Kasumi-1 (cell line): Measurements from ENCODE around the gene ITGAX.
"Not testable (repeated sequence)": the region's sequence is repeated elsewhere in the genome, so short reads cannot be mapped to it uniquely, and the experiment has no call there.

Source experiments
- DNase-seq, 2 experiments: peaks; one replicate each; lab custom pipeline; 2025; lab: John Stamatoyannopoulos, UW

The ITGAX gene

DNA sequence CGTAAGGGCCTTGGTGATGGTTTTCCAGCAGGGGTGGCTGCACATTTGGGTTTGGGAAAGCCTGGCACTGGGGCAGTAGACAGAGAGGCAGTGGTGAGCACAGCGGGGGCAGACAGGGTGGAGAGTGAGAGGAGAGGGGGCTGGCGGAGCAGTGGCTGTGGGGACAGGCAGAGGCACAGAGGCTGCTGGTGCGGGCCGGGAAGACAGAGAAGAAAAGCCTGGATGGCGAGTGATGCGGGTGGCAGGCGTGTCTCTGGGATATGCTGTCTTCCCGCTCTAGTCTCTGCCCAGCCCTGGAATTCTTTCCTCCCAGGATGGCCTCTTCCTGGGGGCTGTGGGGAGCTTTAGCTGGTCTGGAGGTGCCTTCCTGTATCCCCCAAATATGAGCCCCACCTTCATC lies 55.1 kb downstream of the ITGAX start:
- no peak for DNase-seq

DNA sequence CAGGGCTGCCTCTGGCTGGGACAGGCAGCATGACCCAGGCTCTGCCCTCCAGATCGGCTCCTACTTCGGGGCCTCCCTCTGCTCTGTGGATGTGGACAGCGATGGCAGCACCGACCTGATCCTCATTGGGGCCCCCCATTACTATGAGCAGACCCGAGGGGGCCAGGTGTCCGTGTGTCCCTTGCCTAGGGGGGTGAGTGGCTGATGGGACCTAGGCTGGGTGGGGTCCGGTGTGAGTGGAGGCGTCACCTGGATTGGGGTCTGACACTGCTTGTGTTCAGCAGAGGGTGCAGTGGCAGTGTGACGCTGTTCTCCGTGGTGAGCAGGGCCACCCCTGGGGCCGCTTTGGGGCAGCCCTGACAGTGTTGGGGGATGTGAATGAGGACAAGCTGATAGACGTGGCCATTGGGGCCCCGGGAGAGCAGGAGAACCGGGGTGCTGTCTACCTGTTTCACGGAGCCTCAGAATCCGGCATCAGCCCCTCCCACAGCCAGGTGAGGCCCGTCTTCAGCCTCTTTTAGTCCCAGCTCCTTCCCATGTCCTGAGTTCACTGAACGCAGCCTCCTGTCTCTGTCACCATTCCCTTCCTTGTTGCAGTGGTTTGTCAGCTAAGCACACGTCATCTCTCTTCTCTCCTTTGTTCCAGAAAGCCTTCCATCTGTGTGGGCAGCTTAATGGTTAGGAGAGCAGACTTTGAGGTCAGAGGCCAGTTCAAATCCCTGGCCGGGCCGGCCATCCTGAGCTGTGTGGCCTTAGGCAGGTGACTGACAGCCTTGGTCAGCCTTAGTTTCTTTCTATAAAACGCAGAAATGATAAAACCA lies 56.3 kb downstream of the ITGAX start:
- no peak for DNase-seq

DNA sequence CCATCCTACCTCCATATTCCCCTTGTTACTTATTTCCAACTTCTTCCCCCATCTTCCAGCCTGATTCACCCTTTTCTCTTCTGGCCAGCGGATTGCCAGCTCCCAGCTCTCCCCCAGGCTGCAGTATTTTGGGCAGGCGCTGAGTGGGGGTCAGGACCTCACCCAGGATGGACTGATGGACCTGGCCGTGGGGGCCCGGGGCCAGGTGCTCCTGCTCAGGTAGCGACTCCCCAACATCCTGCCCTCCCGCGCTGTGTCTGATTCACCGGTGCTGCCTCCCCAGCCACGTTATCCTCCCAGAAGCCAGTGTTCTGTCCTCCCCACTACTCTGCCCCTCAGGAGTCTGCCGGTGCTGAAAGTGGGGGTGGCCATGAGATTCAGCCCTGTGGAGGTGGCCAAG lies 57.8 kb downstream of the ITGAX start:
- no peak for DNase-seq

DNA sequence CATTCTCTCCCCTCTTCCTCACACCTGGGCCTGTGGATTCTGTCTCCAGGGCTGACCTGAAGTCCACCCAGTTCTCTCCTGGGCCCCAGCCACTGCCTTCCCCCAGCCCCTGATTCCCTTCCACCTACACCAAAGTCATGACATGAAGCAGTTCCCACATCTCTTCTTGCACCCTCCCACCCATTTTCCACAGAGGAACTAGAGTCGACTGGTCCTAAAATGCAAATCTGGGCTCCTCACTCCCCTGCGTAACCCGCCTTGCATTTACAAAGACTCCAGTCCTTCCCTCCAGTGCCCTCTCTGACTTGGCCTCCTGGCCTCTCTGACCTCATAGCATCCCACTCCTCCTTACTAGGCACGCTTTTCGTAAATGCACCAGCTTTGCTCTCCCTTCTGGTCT lies 58.4 kb downstream of the ITGAX start:
- DNase-seq: no peak

DNA sequence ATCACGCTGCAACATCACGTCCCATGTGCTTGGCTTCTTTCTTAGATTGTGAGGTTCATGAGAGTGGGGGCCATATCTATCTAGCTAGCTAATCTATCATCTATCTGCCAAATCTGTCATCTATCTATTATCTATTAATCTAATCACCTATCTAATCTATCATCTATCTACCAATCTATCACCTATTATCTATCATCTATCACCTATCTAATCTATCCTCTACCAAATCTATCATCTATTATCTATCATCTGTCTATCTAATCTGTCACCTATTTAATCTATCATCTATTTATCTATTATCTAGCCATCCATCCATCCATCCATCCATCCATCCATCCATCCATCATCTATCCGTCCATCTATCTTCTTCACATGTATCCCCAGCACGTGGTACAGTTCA lies 59.0 kb downstream of the ITGAX start:
- no peak for DNase-seq

DNA sequence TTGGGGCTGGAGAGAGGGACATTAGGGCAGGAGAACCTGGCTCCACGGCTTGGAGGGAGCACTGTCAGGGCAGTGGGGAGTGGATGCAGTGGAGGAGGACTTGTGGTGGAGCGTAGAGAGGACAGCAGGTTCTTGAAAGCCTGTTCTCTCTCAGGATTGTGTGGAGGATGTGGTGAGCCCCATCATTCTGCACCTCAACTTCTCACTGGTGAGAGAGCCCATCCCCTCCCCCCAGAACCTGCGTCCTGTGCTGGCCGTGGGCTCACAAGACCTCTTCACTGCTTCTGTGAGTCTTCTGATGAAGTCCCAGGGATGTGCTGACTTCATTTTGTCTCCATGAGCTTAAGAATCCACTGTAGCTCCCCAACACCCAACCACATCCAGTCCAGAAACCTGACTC lies 59.7 kb downstream of the ITGAX start:
- DNase-seq: no peak

DNA sequence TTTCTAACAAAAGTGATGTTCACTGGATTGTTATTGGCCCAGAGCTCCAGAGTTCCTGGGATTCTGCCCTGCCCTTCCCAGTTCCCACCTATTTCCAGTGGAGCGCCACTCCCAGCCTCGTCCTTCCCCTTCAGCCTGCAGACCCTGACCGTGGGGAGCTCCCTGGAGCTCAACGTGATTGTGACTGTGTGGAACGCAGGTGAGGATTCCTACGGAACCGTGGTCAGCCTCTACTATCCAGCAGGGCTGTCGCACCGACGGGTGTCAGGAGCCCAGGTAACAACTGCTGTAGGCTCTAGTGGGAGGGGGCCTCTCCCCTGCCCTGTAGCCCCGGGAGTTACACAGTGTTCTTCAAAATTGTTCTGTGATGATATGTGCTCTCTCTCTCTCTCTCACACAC lies 61.4 kb downstream of the ITGAX start:
- DNase-seq: no peak

DNA sequence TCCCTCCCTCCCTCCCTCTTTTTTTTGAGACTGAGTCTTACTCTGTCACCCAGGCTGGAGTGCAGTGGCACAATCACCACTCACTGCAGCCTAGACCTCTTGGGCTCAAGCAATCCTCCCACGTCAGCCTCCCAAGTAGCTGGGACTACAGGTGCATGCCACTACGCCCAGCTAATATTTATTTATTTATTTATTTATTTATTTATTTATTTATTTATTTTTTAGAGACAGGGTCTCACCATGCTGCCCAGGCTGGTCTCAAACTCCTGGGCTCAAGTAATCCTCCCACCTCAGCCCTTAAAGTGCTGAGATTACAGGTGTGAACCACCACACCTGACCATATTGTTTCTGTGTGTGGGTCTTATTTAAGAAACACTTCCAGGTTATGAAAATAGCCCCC lies 62.1 kb downstream of the ITGAX start:
- not testable (repeated sequence) for DNase-seq

DNA sequence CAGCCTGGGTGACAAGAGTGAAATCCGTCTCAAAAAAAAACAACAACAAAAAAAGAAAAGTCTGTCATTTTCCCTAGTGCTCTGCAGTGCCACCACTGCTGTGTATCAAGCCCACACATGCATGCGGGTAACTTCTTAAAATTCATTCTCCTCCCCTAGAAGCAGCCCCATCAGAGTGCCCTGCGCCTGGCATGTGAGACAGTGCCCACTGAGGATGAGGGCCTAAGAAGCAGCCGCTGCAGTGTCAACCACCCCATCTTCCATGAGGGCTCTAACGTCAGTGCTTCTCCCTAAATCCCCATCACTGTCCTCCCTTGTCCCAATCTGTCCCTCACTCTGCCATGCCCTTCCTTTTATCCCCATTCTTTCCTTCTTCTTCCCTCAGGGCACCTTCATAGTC lies 62.9 kb downstream of the ITGAX start:
- no peak for DNase-seq

DNA sequence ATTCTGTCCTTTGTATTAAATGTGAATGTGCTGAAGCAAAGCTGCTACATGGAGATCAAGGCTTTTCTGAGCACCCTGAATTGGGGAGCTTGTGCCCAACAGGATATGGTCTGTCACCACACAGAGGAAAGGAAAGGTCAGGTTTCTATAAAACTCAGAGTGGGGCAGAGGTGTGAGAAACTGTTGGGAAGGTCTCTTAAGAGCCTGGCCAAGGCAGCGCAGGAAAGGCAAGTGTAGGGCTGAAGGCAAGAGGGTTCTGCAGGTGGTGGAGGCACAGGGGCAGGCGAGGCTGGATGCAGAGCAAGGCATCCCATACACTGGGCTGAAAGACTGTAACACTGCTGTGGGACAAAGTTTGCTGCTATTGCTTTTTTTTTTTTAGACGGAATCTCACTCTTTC lies 65.1 kb downstream of the ITGAX start:
- no peak for DNase-seq

DNA sequence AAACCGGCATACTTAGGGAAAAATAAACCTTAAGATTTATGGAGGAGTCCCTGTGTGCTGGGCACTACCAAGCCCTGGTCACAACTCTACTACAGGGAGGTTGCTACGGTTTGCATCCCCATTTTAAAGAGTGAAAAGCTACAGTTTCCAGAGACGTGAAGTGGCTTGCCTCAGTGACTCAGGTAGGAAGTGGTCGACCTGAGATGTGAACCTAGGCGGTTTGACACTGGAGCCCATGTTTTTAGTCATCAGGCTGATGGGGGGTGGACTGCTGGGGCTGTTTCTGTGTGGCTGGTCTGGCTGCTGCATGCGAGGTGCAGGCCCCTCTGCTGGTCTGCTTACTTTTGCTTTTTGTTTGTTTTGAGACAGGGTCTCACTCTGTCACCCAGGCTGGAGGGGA lies 66.6 kb downstream of the ITGAX start:
- no peak for DNase-seq

DNA sequence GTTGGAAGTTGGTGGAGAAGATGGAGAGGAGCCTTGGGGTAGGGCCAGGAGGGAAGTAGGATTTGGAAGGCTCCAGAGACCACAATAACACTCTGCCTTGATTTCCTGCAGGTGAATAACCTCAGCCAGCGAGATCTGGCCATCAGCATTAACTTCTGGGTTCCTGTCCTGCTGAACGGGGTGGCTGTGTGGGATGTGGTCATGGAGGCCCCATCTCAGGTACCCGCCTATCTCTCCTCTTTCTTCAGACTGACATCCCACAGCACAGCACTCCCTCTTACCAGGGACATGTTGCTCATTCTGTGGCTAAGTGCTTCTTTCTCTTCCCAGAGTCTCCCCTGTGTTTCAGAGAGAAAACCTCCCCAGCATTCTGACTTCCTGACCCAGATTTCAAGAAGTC lies 68.3 kb downstream of the ITGAX start:
- DNase-seq: no peak

DNA sequence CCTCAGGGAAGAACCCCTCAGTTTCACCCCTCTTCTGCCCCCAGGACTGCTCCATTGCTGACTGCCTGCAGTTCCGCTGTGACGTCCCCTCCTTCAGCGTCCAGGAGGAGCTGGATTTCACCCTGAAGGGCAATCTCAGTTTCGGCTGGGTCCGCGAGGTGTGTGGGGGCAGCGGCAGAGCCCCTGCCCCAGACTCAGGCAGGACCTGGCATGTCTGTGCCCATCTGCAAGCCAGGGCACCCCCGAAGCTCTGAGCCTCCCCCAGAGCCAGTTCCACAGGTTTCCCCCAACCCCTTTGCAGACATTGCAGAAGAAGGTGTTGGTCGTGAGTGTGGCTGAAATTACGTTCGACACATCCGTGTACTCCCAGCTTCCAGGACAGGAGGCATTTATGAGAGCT lies 68.8 kb downstream of the ITGAX start:
- no peak for DNase-seq

DNA sequence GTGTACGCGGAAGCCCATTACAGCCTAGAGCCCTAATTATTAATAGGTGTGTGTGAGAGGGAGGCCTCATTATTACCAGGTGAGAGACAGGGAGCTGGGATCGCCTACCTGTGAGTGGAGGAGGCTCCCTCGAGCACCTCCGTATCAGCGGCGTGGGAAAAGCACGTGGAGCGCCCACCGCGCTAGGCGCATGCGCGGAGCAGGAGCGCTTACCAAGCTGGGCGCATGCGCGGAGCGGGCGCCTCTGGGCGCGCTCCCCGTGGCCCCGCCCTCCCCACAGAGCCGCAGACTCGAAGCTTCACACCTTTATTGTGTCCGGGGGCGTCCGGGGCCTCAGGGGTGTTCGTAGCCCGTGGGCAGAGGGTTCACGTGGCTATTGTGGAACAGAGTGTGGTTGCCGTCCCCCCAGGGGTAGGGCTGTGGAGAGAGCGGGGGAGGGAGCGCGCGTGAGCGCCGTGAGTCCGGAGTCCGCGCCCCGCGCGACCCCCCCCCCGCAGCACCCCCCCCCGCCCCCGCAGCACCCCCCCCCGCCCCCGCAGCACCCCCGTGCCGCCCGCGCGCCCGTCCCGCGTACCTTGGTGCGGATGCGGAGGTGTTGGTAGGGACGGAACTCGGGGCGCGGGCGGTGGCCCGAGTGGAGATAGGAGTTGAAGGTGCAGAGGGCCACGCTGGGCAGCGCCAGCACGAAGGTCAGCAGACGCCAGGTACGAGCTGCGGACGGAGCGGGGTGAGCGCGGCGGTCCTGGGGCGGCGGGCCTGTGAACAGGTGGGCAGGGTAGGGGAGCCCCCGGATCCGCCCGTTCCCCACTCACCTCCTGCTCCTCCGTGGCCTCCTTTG lies 72.7 kb downstream of the ITGAX start:
- DNase-seq: no peak

DNA sequence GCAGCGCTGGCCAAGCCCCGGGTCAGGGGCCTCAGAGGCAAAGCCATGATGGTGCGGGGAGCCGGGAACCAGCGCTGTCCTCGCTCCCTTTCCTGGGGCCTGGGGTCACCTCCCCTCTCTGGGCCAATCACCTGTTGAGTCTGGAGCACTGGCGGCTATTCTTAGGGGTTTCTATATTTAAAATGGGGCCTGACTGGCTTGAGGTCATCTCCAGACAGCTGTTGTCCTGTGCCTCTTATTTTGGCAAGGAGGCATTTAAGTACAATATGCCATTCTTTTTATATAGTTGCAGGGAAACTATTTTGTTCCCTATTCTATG lies 73.3 kb downstream of the ITGAX start, which contains the start of gene COX6A2:
COX6A2 (minus strand) TSS at position 82 of the 319 bp plus-strand sequence; CDS start at position 47, 35 bp downstream.
- DNase-seq: no peak

DNA sequence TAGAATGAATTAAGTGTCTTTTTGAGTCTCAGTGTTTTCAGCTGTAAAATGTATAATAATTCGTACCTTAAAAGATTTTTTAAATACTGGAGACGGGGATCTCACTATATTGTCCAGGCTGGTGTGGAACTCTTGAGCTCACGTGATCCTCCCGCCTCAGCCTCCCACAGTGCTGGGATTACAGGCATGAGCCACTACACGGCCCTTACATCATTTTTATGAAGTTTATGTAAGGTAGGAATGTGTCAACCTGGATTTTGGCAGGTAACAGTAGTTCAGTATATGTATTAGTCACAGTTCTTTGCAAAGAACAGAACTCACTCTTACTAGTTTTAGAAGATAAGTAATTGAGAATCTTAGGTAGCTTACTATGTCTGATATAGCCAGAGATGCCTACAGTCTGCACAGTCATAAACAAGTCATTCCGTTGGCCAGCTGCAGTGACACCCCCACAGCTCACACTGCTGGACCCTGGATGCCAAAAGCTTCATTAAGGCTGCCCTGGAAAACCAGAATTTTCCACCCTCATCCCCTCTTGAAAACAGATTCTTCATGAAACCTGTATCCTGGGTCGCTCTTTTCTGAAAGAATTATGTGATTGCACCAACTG lies 73.8 kb downstream of the ITGAX start:
- no peak for DNase-seq

DNA sequence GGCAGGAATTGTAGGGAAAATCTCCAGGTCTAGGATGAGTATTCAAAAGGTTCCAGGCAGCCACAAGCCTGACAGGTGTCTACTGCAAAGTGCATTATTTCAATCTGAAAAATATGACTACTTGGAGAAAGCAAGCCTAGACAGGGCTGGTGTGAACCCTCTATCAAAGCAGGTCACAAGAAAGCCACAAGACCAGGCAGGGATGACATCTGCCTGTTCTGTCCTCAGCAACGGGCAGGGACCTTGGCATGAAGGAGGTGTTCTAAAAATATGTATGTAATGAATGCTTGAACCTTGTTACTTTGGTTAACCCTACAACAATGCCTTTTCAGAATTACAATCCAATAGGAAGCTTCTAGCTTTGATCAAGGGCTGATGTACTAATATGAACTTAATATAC lies 74.3 kb downstream of the ITGAX start:
- no peak for DNase-seq

DNA sequence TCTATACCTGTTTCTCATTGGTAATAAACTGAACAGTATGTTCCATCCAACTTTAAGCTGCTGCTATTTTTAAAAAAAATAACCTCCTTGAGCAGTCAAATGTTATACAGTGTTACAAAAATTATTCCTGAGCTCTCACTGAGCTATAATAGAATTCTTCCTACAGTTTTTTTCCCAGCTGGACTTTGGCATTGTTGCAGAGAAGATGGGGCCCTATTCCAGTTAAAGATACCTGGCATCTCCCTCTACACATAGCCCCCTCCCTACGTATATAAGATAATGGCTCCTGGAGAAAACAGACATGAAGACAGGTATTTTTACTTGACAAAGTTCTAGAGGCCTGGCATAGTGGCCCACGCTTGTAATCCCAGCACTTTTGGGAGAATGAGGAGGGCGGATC lies 74.8 kb downstream of the ITGAX start:
- no peak for DNase-seq

DNA sequence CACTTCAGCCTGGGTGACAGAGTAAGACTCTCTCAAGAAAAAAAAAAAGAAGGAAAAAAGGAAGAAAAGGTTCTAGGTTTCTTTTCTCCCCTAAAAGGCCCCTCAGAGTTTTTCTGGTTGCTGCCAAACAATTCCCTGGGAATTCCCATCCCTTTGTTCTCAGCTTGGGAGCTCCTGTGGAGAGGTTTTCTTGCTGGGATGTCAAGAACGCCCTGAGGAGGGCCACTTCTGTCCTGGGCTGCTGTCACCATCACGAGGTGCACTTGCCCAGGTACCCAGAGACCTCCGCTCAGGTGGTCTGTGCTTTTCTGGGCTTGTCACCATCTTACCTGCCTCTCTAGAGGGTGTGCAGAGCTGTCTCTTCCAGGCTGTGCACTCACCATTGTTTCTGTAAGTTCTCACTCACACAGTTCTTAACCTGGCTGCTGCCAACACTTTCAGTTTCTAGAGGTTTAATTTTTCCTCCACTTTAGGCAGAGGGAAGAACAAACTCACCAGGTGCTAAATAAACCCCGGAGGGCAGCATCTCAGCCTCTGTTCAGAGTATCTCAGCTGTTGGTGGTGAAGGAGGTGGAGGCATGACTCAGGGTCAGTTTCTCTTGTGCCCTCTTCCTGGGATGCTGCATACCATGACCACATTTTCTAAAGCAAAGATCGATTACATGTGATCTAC lies 75.5 kb downstream of the ITGAX start:
- no peak for DNase-seq
